Right cardiac atrium (tissue), 5 donors: ENCODE results near the gene THOC6. TPM values are rescaled to one million over a fixed set of nuclear protein-coding genes. Genes with fewer than 3 reads are reported as not detected.

Experiments
- ATAC-seq, 2 donors: fragments of 200-7000 bp; cut with Tn5 transposase; one replicate each; pipeline versions ENCODE4 v1.8.0 to v1.9.1; 2020; ENCODE audit warnings: moderate library complexity in 2 of 2, mild to moderate bottlenecking in 1 of 2
- DNase-seq, 3 donors: peaks; one replicate each; pipeline ENCODE4 v3.0.0-alpha.2; 2020
- H3K27ac ChIP-seq: one replicate; pipeline ENCODE4 v1.5.1; 2013; ENCODE audit warnings: mild to moderate bottlenecking, low read length, control low read depth, moderate library complexity
- H3K27me3 ChIP-seq: one replicate; pipeline ENCODE4 v1.6.1; 2013; ENCODE audit not compliant: control insufficient read depth, insufficient read depth
- H3K4me1 ChIP-seq: one replicate; pipeline ENCODE4 v1.6.1; 2013; ENCODE audit warnings: low read length; ENCODE audit not compliant: control insufficient read depth, insufficient read depth
- H3K4me3 ChIP-seq: one replicate; pipeline ENCODE4 v1.5.1; 2013; ENCODE audit warnings: low read length, control low read depth
- H3K9me3 ChIP-seq: one replicate; pipeline ENCODE4 v1.6.1; 2013; ENCODE audit warnings: low read length; ENCODE audit not compliant: control insufficient read depth
- WGBS: extraction: QIAGEN DNeasy Blood & Tissue Kit; methylation state at CpG from one replicate; pipeline ENCODE4 v1.1.7; 2013; 5-methylcytosine and 5-hydroxymethylcytosine counted together
- intact Hi-C, 4 donors: fragments of 100-400 bp; cut with DNase I; formaldehyde crosslinking; loops; one replicate each; pipeline versions ENCODE4 v1.11.0 to v1.14.0; 2022 to 2023
- polyA plus RNA-seq: library from polyadenylated mRNA; stranded (reverse); fragments of 200-250 nt; gene quantifications from one replicate; pipeline ENCODE4 v1.2.3, GENCODE V29; 2013
- total RNA-seq, 4 donors: library from RNA; stranded (reverse); fragmentation: NEBNext Ultra II Directional; extraction: Animal tissue kit (Norgen Biotek cat#: 25700); gene quantifications; one replicate each; pipeline ENCODE4 v1.2.1, GENCODE V29; 2021
- donor health status: healthy with polysubstance abuse.
- donor health status: DM: no; HTN: yes; CAD: no.
- donor health status: DM: no; HTN: no; CAD: no.
- donor health status: DM: no; HTN: yes; CAD: no; lungs with severe emphysema.
- donor health status: DM: yes; HTN: yes; CAD: no.

THOC6 gene
- total and polyA plus RNA-seq, 5 donors = 11.1 to 13.7 (median 13.1) TPM

GRCh38 chr16:2991566-2992261, 32.1 kb upstream of the THOC6 start:
- H3K4me1 ChIP-seq = no peaks in the 10 kb centered on the region
- DNase-seq (no peak), ATAC-seq (no peak)
- H3K4me3 ChIP-seq = no peak overlapping the region
- no peak overlapping the region for H3K27ac ChIP-seq
- H3K9me3 ChIP-seq = no peaks in the 10 kb centered on the region
- no peaks in the 10 kb centered on the region for H3K27me3 ChIP-seq
- 89% methylated on average over 12 of the region's 12 CpGs for WGBS
- intact Hi-C loops = no loop called here

- no peaks in the 10 kb centered on the region for H3K9me3 ChIP-seq
- H3K4me1 ChIP-seq = no peaks in the 10 kb centered on the region
- intact Hi-C loops = no loop called here
- WGBS = 81% methylated on average over 14 of the region's 14 CpGs
- H3K27ac ChIP-seq = no peak overlapping the region
- no peaks in the 10 kb centered on the region for H3K27me3 ChIP-seq
- H3K4me3 ChIP-seq = no peak overlapping the region
- ATAC-seq = no peak
- no peak for DNase-seq
These were observed 31.3 kb upstream of the THOC6 start for GRCh38 chr16:2992383-2993081.

- H3K27me3 ChIP-seq = no peaks in the 10 kb centered on the region
- ATAC-seq (no peak), DNase-seq (no peak)
- no peaks in the 10 kb centered on the region for H3K4me1 ChIP-seq
- intact Hi-C loops = no loop called here
- WGBS = 71% methylated on average over 13 of the region's 13 CpGs
- H3K27ac ChIP-seq = no peak overlapping the region
- no peak overlapping the region for H3K4me3 ChIP-seq
- H3K9me3 ChIP-seq = no peaks in the 10 kb centered on the region
These were observed 27.5 kb upstream of the THOC6 start for GRCh38 chr16:2996298-2996697.

- DNase-seq = no peak
- H3K4me3 ChIP-seq = no peak overlapping the region
- no peaks in the 10 kb centered on the region for H3K27me3 ChIP-seq
- no peak for ATAC-seq
- H3K27ac ChIP-seq = no peak overlapping the region
- intact Hi-C loops = no loop called here
- WGBS = 74% methylated on average over 6 of the region's 6 CpGs
- no peaks in the 10 kb centered on the region for H3K4me1 ChIP-seq
- H3K9me3 ChIP-seq = no peaks in the 10 kb centered on the region
These were observed 23.9 kb upstream of the THOC6 start for GRCh38 chr16:2999929-3000328.

- H3K27me3 ChIP-seq = no peaks in the 10 kb centered on the region
These were observed 23.3 kb upstream of the THOC6 start for GRCh38 chr16:3000540-3000939.

GRCh38 chr16:3001316-3001715, 22.5 kb upstream of the THOC6 start:
- intact Hi-C loops = no loop called here
- H3K27me3 ChIP-seq = no peaks in the 10 kb centered on the region
- 69% methylated on average over 12 of the region's 12 CpGs for WGBS
- no peak overlapping the region for H3K27ac ChIP-seq
- no peak overlapping the region for H3K4me3 ChIP-seq
- ATAC-seq = no peak
- DNase-seq = no peak
- H3K4me1 ChIP-seq = no peaks in the 10 kb centered on the region
- no peaks in the 10 kb centered on the region for H3K9me3 ChIP-seq

More at GRCh38 chr16:3000540-3000939, 23.3 kb upstream of the THOC6 start:
- intact Hi-C loops = no loop called here
- peak in 1 of 3 donors; percentile 53 for DNase-seq
- no peak for ATAC-seq
- Histone ChIP-seq H3K4me1 (no peaks in the 10 kb centered on the region), H3K4me3 (no peak overlapping the region), H3K9me3 (no peaks in the 10 kb centered on the region), H3K27ac (no peak overlapping the region)
- 83% methylated on average over 4 of the region's 4 CpGs for WGBS

- H3K27me3 ChIP-seq = no peaks in the 10 kb centered on the region
- intact Hi-C loops = no loop called here
- H3K4me1 ChIP-seq = no peaks in the 10 kb centered on the region
- no peak overlapping the region for H3K27ac ChIP-seq
- WGBS = 8% methylated on average over 58 of the region's 58 CpGs
- DNase-seq (peak; percentile 96 to 98 (median 97)), ATAC-seq (peak; percentile 98 to 99)
- H3K9me3 ChIP-seq = no peaks in the 10 kb centered on the region
- peak overlapping the region; percentile 68 for H3K4me3 ChIP-seq
These were observed 20.1 kb upstream of the THOC6 start for GRCh38 chr16:3003582-3004270.

GRCh38 chr16:3004319-3004718, 19.5 kb upstream of the THOC6 start:
- ATAC-seq (no peak), DNase-seq (no peak)
- H3K9me3 ChIP-seq = no peaks in the 10 kb centered on the region
- intact Hi-C loops = no loop called here
- H3K4me1 ChIP-seq = no peaks in the 10 kb centered on the region
- peak overlapping the region; percentile 49 for H3K27ac ChIP-seq
- peak overlapping the region; percentile 68 for H3K4me3 ChIP-seq
- WGBS = under 1% methylated on average over 41 of the region's 67 CpGs
- H3K27me3 ChIP-seq = no peaks in the 10 kb centered on the region

GRCh38 chr16:3004781-3005284, 19.0 kb upstream of the THOC6 start:
- Histone ChIP-seq H3K4me1 (no peaks in the 10 kb centered on the region), H3K27me3 (no peaks in the 10 kb centered on the region), H3K27ac (no peak overlapping the region), H3K4me3 (peak overlapping the region; percentile 68), H3K9me3 (no peaks in the 10 kb centered on the region)
- no peak for ATAC-seq
- intact Hi-C loops = no loop called here
- WGBS = 7% methylated on average over 25 of the region's 25 CpGs
- no peak for DNase-seq

- H3K27me3 ChIP-seq = no peaks in the 10 kb centered on the region
- no peak overlapping the region for H3K4me3 ChIP-seq
- 49% methylated on average over 13 of the region's 13 CpGs for WGBS
- DNase-seq (no peak), ATAC-seq (no peak)
- H3K4me1 ChIP-seq = no peaks in the 10 kb centered on the region
- intact Hi-C loops = no loop called here
- no peak overlapping the region for H3K27ac ChIP-seq
- H3K9me3 ChIP-seq = no peaks in the 10 kb centered on the region
These were observed 16.5 kb upstream of the THOC6 start for GRCh38 chr16:3007059-3007956.
